CD14-positive monocyte (primary cell): ENCODE measurements around the gene PROB1. TPM values are rescaled to one million over a fixed set of nuclear protein-coding genes. Genes with fewer than 3 reads are reported as not detected.

Source experiments
- DNase-seq, 3 donors: peaks; one replicate each; pipeline ENCODE4 v3.0.0-alpha.2; 2011 to 2022
- H2AFZ ChIP-seq: 2 replicates; pipeline ENCODE4 v1.6.0; 2012; ENCODE audit warnings: mild to moderate bottlenecking, low read depth, low read length, inconsistent platforms; ENCODE audit not compliant: insufficient read depth, poor library complexity, severe bottlenecking
- H3K27ac ChIP-seq, 2 donors: 1 replicate in 1 of 2; 2 replicates in 1 of 2; pipeline ENCODE4 v1.5.1; 2012 to 2013; ENCODE audit warnings: low read length in 2 of 2, control low read depth in 1 of 2, inconsistent platforms in 1 of 2, low read depth in 1 of 2, mild to moderate bottlenecking in 1 of 2
- H3K27me3 ChIP-seq, 2 donors: one replicate each; pipeline versions ENCODE4 v1.6.0 to v1.6.1; 2011 to 2013; ENCODE audit warnings: low read length in 2 of 2; ENCODE audit not compliant: control insufficient read depth in 2 of 2, insufficient read depth in 2 of 2
- H3K36me3 ChIP-seq, 2 donors: replicated peaks in 1 of 2; 1 replicate in 1 of 2; 2 replicates in 1 of 2; pipeline versions ENCODE4 v1.5.1 to v1.6.1; 2012 to 2013; ENCODE audit warnings: low read length in 2 of 2, control low read depth in 1 of 2, inconsistent platforms in 1 of 2, mild to moderate bottlenecking in 1 of 2; ENCODE audit not compliant: insufficient read depth in 2 of 2, control insufficient read depth in 1 of 2
- H3K4me1 ChIP-seq, 2 donors: 1 replicate in 1 of 2; 2 replicates in 1 of 2; pipeline versions ENCODE4 v1.5.1 to v1.6.1; 2012 to 2013; ENCODE audit warnings: low read length in 2 of 2, control low read depth in 1 of 2, inconsistent platforms in 1 of 2, mild to moderate bottlenecking in 1 of 2, moderate library complexity in 1 of 2; ENCODE audit not compliant: insufficient read depth in 2 of 2, control insufficient read depth in 1 of 2
- H3K4me2 ChIP-seq: replicated peaks from 2 replicates; pipeline ENCODE3; 2012; ENCODE audit warnings: low read length, moderate library complexity, mild to moderate bottlenecking; ENCODE audit not compliant: poor library complexity, severe bottlenecking; ENCODE audit errors: extremely low read depth
- H3K4me3 ChIP-seq, 3 experiments: fragments of 200-600 bp in 1 of 3; sonication (generic) in 1 of 3; replicated peaks in 1 of 3; 1 replicate in 2 of 3; 2 replicates in 1 of 3; pipeline ENCODE4 v1.5.1; 2011 to 2013; ENCODE audit warnings: low read length in 3 of 3, mild to moderate bottlenecking in 3 of 3, control low read depth in 2 of 3, low read depth in 2 of 3, inconsistent platforms in 1 of 3, moderate library complexity in 1 of 3
- H3K79me2 ChIP-seq: 2 replicates; pipeline ENCODE4 v1.6.0; 2012; ENCODE audit warnings: mild to moderate bottlenecking, control low read depth, inconsistent platforms, low read length, moderate library complexity; ENCODE audit not compliant: insufficient read depth
- H3K9ac ChIP-seq: 2 replicates; pipeline ENCODE4 v1.6.0; 2017; ENCODE audit warnings: low read length, mild to moderate bottlenecking; ENCODE audit not compliant: insufficient read depth, poor library complexity, severe bottlenecking
- H3K9me3 ChIP-seq, 2 donors: replicated peaks in 1 of 2; 1 replicate in 1 of 2; 2 replicates in 1 of 2; pipeline versions ENCODE4 v1.5.1 to v1.6.1; 2012 to 2013; ENCODE audit warnings: low read length in 2 of 2, control low read depth in 1 of 2; ENCODE audit not compliant: control insufficient read depth in 1 of 2, insufficient read depth in 1 of 2
- H4K20me1 ChIP-seq: 2 replicates; pipeline ENCODE4 v1.6.0; 2012; ENCODE audit warnings: mild to moderate bottlenecking, low read length, control low read depth, moderate library complexity; ENCODE audit not compliant: insufficient read depth
- H3K27ac Mint-ChIP-seq, 7 donors: one replicate each; pipeline ENCODE4 v1.8.0; 2020; ENCODE audit warnings: mild to moderate bottlenecking in 7 of 7, mixed read lengths in 7 of 7, moderate library complexity in 6 of 7, inconsistent platforms in 2 of 7
- H3K27me3 Mint-ChIP-seq, 3 donors: one replicate each; pipeline ENCODE4 v1.8.0; 2021 to 2022; ENCODE audit warnings: low read depth in 3 of 3, mild to moderate bottlenecking in 3 of 3, mixed read lengths in 3 of 3, moderate library complexity in 3 of 3, inconsistent platforms in 1 of 3
- H3K36me3 Mint-ChIP-seq, 2 donors: one replicate each; pipeline ENCODE4 v1.8.0; 2020; ENCODE audit warnings: mixed read lengths in 2 of 2, inconsistent platforms in 1 of 2, mild to moderate bottlenecking in 1 of 2
- H3K4me1 Mint-ChIP-seq: one replicate; pipeline ENCODE4 v1.8.0; 2020; ENCODE audit warnings: mild to moderate bottlenecking, mixed read lengths
- H3K4me3 Mint-ChIP-seq, 2 donors: one replicate each; pipeline ENCODE4 v1.8.0; 2020; ENCODE audit warnings: mild to moderate bottlenecking in 2 of 2, mixed read lengths in 2 of 2, moderate library complexity in 1 of 2
- H3K9me3 Mint-ChIP-seq, 7 donors: one replicate each; pipeline ENCODE4 v1.8.0; 2020 to 2022; ENCODE audit warnings: mixed read lengths in 7 of 7, mild to moderate bottlenecking in 6 of 7, moderate library complexity in 6 of 7, inconsistent platforms in 2 of 7
- WGBS: methylation state at CpG from one replicate; pipeline ENCODE4 v1.1.5; 2013; ENCODE audit warnings: missing lambda C conversion rate; ENCODE audit not compliant: insufficient coverage; 5-methylcytosine and 5-hydroxymethylcytosine counted together
- intact Hi-C, 2 donors: fragments of 100-400 bp; cut with micrococcal nuclease; formaldehyde crosslinking; loops; one replicate each; pipeline versions ENCODE4 v1.15.0 to v1.15.1; 2023
- polyA plus RNA-seq, 3 donors: library from polyadenylated mRNA; depleted of rRNA in 1 of 3; unstranded in 2 of 3; stranded (reverse) in 1 of 3; fragments of 300-500 nt in 2 of 3; fragments of >200 nt in 1 of 3; fragmentation: Illumina TruSeq in 2 of 3; gene quantifications; 1 replicate in 2 of 3; 2 replicates in 1 of 3; pipeline ENCODE4 v1.2.3, GENCODE V29; 2012 to 2021
- TF ChIP-seq, protein P1 (sequence below): fragments of 200-600 bp; IDR thresholded peaks from one replicate; pipeline ENCODE4 v1.8.0; 2022; ENCODE audit warnings: antibody characterized with exemption, mild to moderate bottlenecking

PROB1 gene
- polyA plus RNA-seq, 3 donors: 0.05 to 0.11 TPM; not detected in 1

DNA sequence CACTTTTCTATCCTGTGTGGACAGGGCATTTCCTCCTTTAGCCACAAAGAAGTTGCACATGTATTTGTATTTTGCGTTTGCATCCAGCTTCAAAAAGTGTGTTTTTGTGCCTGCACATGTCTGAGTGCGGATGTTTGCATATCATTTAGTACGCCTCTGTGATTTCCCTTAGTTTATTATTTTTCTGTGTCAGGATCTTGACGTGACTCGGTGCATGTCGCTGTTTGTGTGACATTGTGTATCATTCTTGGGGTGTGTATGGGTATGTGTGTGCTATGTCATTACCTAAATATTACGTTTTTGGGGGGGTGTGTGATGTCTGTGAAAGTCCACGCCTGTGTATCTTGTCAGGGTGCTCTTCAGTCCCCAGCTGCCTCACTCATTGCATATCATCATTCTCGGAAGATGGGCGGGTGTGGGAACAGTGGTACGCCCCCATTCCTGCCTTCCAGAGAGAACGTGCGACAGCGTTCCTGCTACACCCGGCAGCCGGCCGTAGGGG, 53.7 kb downstream of the PROB1 start:
- Histone ChIP-seq H3K36me3 (peaks cover 0 to 15% of the 10 kb centered on the region in 2 donors), H4K20me1 (peaks cover 42% of the 10 kb centered on the region), H3K79me2 (peaks cover 46% of the 10 kb centered on the region), H2AFZ (peak overlapping the region; percentile 72), H3K9me3 (no peaks in the 10 kb centered on the region), H3K27ac (peak overlapping the region; percentile 96 to 99), H3K4me1 (peaks cover 21 to 31% of the 10 kb centered on the region in 2 donors), H3K27me3 (no peaks in the 10 kb centered on the region), H3K9ac (peak overlapping the region; percentile 97), H3K4me3 (peak overlapping the region; percentile 74 to 89 (median 87)), H3K4me2 (peak overlapping the region; percentile 82)
- WGBS: 5% methylated on average over 12 of the region's 17 CpGs
- H3K9me3 Mint-ChIP-seq: peaks cover 0 to 2% (median 0%) of the 10 kb centered on the region in 7 donors
- intact Hi-C loops: loop anchor here in 1 of 2 donors (2.0 to 5.0 kb wide), 3 partner anchors 32 to 764 kb away; partner anchors contain the start of gene HSPA9
- TF ChIP-seq, protein P1, sequence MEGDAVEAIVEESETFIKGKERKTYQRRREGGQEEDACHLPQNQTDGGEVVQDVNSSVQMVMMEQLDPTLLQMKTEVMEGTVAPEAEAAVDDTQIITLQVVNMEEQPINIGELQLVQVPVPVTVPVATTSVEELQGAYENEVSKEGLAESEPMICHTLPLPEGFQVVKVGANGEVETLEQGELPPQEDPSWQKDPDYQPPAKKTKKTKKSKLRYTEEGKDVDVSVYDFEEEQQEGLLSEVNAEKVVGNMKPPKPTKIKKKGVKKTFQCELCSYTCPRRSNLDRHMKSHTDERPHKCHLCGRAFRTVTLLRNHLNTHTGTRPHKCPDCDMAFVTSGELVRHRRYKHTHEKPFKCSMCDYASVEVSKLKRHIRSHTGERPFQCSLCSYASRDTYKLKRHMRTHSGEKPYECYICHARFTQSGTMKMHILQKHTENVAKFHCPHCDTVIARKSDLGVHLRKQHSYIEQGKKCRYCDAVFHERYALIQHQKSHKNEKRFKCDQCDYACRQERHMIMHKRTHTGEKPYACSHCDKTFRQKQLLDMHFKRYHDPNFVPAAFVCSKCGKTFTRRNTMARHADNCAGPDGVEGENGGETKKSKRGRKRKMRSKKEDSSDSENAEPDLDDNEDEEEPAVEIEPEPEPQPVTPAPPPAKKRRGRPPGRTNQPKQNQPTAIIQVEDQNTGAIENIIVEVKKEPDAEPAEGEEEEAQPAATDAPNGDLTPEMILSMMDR: no peak
- DNase-seq: no peak
- peak overlapping the region; percentile 94 to 100 (median 99) for H3K27ac Mint-ChIP-seq
- H3K4me3 Mint-ChIP-seq: peak overlapping the region; percentile 97 to 99
- H3K4me1 Mint-ChIP-seq: peaks cover 33% of the 10 kb centered on the region
- H3K36me3 Mint-ChIP-seq: peaks cover 5 to 13% of the 10 kb centered on the region in 2 donors
- peaks cover 4 to 7% (median 5%) of the 10 kb centered on the region in 3 donors for H3K27me3 Mint-ChIP-seq

Other genes with a start within 250 kb of the PROB1 start
- 10 to 100 TPM; 25.4 to 35.1 (median 27.9) TPM for gene SIL1, start 196.7 kb downstream of the PROB1 start, polyA plus RNA-seq
- 100 to 1,000 TPM in 2 of 3 donors, 10 to 100 TPM in 1; 61.8 to 174 (median 137) TPM for gene MATR3, start 101.4 kb downstream of the PROB1 start, polyA plus RNA-seq
- gene PAIP2, start 53.2 kb downstream of the PROB1 start, polyA plus RNA-seq: 100 to 1,000 TPM in 2 of 3 donors, 10 to 100 TPM in 1; 68.3 to 325 (median 313) TPM
- not detected for gene SLC23A1, start 11.8 kb downstream of the PROB1 start, polyA plus RNA-seq
- gene MZB1, start 5.2 kb downstream of the PROB1 start, polyA plus RNA-seq: under 1 TPM in 2 of 3 donors, not detected in 1; 0.30 to 0.52 TPM
- gene SPATA24, start 9.0 kb upstream of the PROB1 start, polyA plus RNA-seq: 1 to 10 TPM; 1.6 to 3.5 (median 3.2) TPM
- gene DNAJC18, start 44.4 kb upstream of the PROB1 start, polyA plus RNA-seq: 1 to 10 TPM in 2 of 3 donors, under 1 TPM in 1; 0.87 to 2.6 (median 2.2) TPM
- not detected for gene ECSCR, start 67.6 kb upstream of the PROB1 start, polyA plus RNA-seq
- not detected for gene SMIM33, start 75.9 kb upstream of the PROB1 start, polyA plus RNA-seq
- gene STING1, start 87.7 kb upstream of the PROB1 start, polyA plus RNA-seq: 100 to 1,000 TPM in 2 of 3 donors, 10 to 100 TPM in 1; 83.7 to 225 (median 115) TPM
- gene UBE2D2, start 166.2 kb upstream of the PROB1 start, polyA plus RNA-seq: 100 to 1,000 TPM in 2 of 3 donors, 10 to 100 TPM in 1; 41.2 to 167 (median 133) TPM